ENCODE results near the gene IL18R1.

The IL18R1 gene

GRCh38 chr2:102335871-102336366, 19.7 kb upstream of the IL18R1 start:
- no peaks in the 10 kb centered on the region for H3K79me2 ChIP-seq (ENCODE audit: insufficient read depth, low read length)
- H3K9me3 ChIP-seq (ENCODE audit: insufficient read depth, low read length) = no peaks in the 10 kb centered on the region
- H3F3A ChIP-seq (ENCODE audit: insufficient read depth) = 0 out of 2 replicates have a peak, but pooled peaks cover 3% of the 10 kb centered on the region
- no peaks in the 10 kb centered on the region for H3K9me2 ChIP-seq (replicated peaks; ENCODE audit: insufficient read depth, low read length)
- no peak overlapping the region for H3K27ac ChIP-seq (ENCODE audit: low read depth, low read length)
- H3K27me3 ChIP-seq (ENCODE audit: low read length) = no peaks in the 10 kb centered on the region
- no peaks in the 10 kb centered on the region for H3K36me3 ChIP-seq (ENCODE audit: low read length)
- TF ChIP-seq EZH2phosphoT487 (conservative IDR thresholded peaks at IDR 0.05; ENCODE audit: low read length) (no peak), CTCF (IDR thresholded peaks at IDR 0.05; ENCODE audit: insufficient read depth, low read length, poor library complexity, severe bottlenecking) (no peak)
- no peaks in the 10 kb centered on the region for H4K20me1 ChIP-seq (ENCODE audit: low read depth, low read length)
- no peak overlapping the region for H3K9ac ChIP-seq (ENCODE audit: low read length)
- no peak overlapping the region for H2AFZ ChIP-seq (ENCODE audit: low read depth, low read length, severe bottlenecking)
- no peak overlapping the region for H3K4me2 ChIP-seq (ENCODE audit: low read depth, low read length, poor library complexity, severe bottlenecking)
- no peak overlapping the region for H3K4me3 ChIP-seq (ENCODE audit: insufficient read depth, low read length, poor library complexity, severe bottlenecking)

- no peak overlapping the region for H3K27ac ChIP-seq (ENCODE audit: low read depth, low read length)
- H3K9me3 ChIP-seq (ENCODE audit: insufficient read depth, low read length) = no peaks in the 10 kb centered on the region
- H2AFZ ChIP-seq (ENCODE audit: low read depth, low read length, severe bottlenecking) = no peak overlapping the region
- no peak overlapping the region for H3K4me2 ChIP-seq (ENCODE audit: low read depth, low read length, poor library complexity, severe bottlenecking)
- no peak for TF ChIP-seq CTCF (IDR thresholded peaks at IDR 0.05; ENCODE audit: insufficient read depth, low read length, poor library complexity, severe bottlenecking)
- no peak for TF ChIP-seq EZH2phosphoT487 (conservative IDR thresholded peaks at IDR 0.05; ENCODE audit: low read length)
- H3K79me2 ChIP-seq (ENCODE audit: insufficient read depth, low read length) = no peaks in the 10 kb centered on the region
- H3K9ac ChIP-seq (ENCODE audit: low read length) = no peak overlapping the region
- H3K27me3 ChIP-seq (ENCODE audit: low read length) = no peaks in the 10 kb centered on the region
- no peak overlapping the region for H3K4me3 ChIP-seq (ENCODE audit: insufficient read depth, low read length, poor library complexity, severe bottlenecking)
- H3K9me2 ChIP-seq (replicated peaks; ENCODE audit: insufficient read depth, low read length) = no peaks in the 10 kb centered on the region
- 0 out of 2 replicates have a peak, but pooled peaks cover 3% of the 10 kb centered on the region for H3F3A ChIP-seq (ENCODE audit: insufficient read depth)
- H4K20me1 ChIP-seq (ENCODE audit: low read depth, low read length) = no peaks in the 10 kb centered on the region
- no peaks in the 10 kb centered on the region for H3K36me3 ChIP-seq (ENCODE audit: low read length)
These were observed 19.1 kb upstream of the IL18R1 start for GRCh38 chr2:102336502-102336945.

GRCh38 chr2:102337012-102337411, 18.6 kb upstream of the IL18R1 start:
- Histone ChIP-seq H3K9me2 (replicated peaks; ENCODE audit: insufficient read depth, low read length) (no peaks in the 10 kb centered on the region), H3K9ac (ENCODE audit: low read length) (no peak overlapping the region), H3K79me2 (ENCODE audit: insufficient read depth, low read length) (no peaks in the 10 kb centered on the region), H3F3A (ENCODE audit: insufficient read depth) (0 out of 2 replicates have a peak, but pooled peaks cover 3% of the 10 kb centered on the region), H3K4me3 (ENCODE audit: insufficient read depth, low read length, poor library complexity, severe bottlenecking) (no peak overlapping the region), H4K20me1 (ENCODE audit: low read depth, low read length) (no peaks in the 10 kb centered on the region), H3K27ac (ENCODE audit: low read depth, low read length) (no peak overlapping the region), H3K9me3 (ENCODE audit: insufficient read depth, low read length) (no peaks in the 10 kb centered on the region), H3K36me3 (ENCODE audit: low read length) (no peaks in the 10 kb centered on the region), H3K4me2 (ENCODE audit: low read depth, low read length, poor library complexity, severe bottlenecking) (no peak overlapping the region), H3K27me3 (ENCODE audit: low read length) (no peaks in the 10 kb centered on the region), H2AFZ (ENCODE audit: low read depth, low read length, severe bottlenecking) (no peak overlapping the region)
- TF ChIP-seq EZH2phosphoT487 (conservative IDR thresholded peaks at IDR 0.05; ENCODE audit: low read length) (no peak), CTCF (IDR thresholded peaks at IDR 0.05; ENCODE audit: insufficient read depth, low read length, poor library complexity, severe bottlenecking) (no peak)
